Measurements from ENCODE around the gene LARP4. TPM values are rescaled to one million over a fixed set of nuclear protein-coding genes. Genes with fewer than 3 reads are reported as not detected.

Gene LARP4
- total and polyA plus RNA-seq, 8 donors: 6.2 to 38.5 (median 29.6) TPM

- no peaks in the 10 kb centered on the region for H3K9me3 ChIP-seq
- 54 to 55% methylated on average over 6 of the region's 6 CpGs for WGBS, 2 donors
- no peaks in the 10 kb centered on the region for H3K36me3 ChIP-seq
- H3K4me1 ChIP-seq: peaks cover 10 to 41% (median 14%) of the 10 kb centered on the region in 3 donors
- ATAC-seq (no peak), DNase-seq (no peak), FAIRE-seq (no peak)
- H3K4me3 ChIP-seq: no peak overlapping the region
- no peak overlapping the region for H3K27ac ChIP-seq
- no peaks in the 10 kb centered on the region for H3K27me3 ChIP-seq
- TF ChIP-seq, protein P1, sequence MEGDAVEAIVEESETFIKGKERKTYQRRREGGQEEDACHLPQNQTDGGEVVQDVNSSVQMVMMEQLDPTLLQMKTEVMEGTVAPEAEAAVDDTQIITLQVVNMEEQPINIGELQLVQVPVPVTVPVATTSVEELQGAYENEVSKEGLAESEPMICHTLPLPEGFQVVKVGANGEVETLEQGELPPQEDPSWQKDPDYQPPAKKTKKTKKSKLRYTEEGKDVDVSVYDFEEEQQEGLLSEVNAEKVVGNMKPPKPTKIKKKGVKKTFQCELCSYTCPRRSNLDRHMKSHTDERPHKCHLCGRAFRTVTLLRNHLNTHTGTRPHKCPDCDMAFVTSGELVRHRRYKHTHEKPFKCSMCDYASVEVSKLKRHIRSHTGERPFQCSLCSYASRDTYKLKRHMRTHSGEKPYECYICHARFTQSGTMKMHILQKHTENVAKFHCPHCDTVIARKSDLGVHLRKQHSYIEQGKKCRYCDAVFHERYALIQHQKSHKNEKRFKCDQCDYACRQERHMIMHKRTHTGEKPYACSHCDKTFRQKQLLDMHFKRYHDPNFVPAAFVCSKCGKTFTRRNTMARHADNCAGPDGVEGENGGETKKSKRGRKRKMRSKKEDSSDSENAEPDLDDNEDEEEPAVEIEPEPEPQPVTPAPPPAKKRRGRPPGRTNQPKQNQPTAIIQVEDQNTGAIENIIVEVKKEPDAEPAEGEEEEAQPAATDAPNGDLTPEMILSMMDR (IDR thresholded peaks at IDR 0.05): no peak
- intact Hi-C loops (cut with DNase I): loop anchor here in 1 of 3 donors (5.0 kb wide), 1 partner anchor 129 kb away; no protein-coding TSS in a partner anchor
These were observed 107.7 kb downstream of the LARP4 start for GRCh38 chr12:50508414-50508813.

- Histone ChIP-seq H3K27me3 (no peaks in the 10 kb centered on the region), H3K4me3 (no peak overlapping the region), H3K9me3 (no peaks in the 10 kb centered on the region), H3K4me1 (peaks cover 10 to 41% (median 14%) of the 10 kb centered on the region in 3 donors), H3K27ac (no peak overlapping the region), H3K36me3 (no peaks in the 10 kb centered on the region)
- 51 to 54% methylated on average over 7 of the region's 7 CpGs for WGBS, 2 donors
- no peak for DNase-seq
- intact Hi-C loops (cut with DNase I): loop anchor here in 1 of 3 donors (5.0 kb wide), 1 partner anchor 128 kb away; no protein-coding TSS in a partner anchor
- TF ChIP-seq, protein P1 (IDR thresholded peaks at IDR 0.05): no peak
- ATAC-seq: no peak
- no peak for FAIRE-seq
These were observed 108.4 kb downstream of the LARP4 start for GRCh38 chr12:50508970-50509663.

GRCh38 chr12:50514526-50515276 lies 114.0 kb downstream of the LARP4 start:
- Histone ChIP-seq H3K4me3 (no peak overlapping the region), H3K4me1 (peaks cover 6 to 33% (median 7%) of the 10 kb centered on the region in 3 donors), H3K9me3 (no peaks in the 10 kb centered on the region), H3K36me3 (no peaks in the 10 kb centered on the region), H3K27ac (no peak overlapping the region), H3K27me3 (no peaks in the 10 kb centered on the region)
- intact Hi-C loops (cut with DNase I): no loop called here
- peak in 3 of 4 donors; percentile 24 to 73 (median 67) for ATAC-seq
- no peak for FAIRE-seq
- TF ChIP-seq, protein P1 (IDR thresholded peaks at IDR 0.05): no peak
- WGBS, 2 donors: 80 to 85% methylated on average over 4 of the region's 4 CpGs
- DNase-seq: no peak

DNA sequence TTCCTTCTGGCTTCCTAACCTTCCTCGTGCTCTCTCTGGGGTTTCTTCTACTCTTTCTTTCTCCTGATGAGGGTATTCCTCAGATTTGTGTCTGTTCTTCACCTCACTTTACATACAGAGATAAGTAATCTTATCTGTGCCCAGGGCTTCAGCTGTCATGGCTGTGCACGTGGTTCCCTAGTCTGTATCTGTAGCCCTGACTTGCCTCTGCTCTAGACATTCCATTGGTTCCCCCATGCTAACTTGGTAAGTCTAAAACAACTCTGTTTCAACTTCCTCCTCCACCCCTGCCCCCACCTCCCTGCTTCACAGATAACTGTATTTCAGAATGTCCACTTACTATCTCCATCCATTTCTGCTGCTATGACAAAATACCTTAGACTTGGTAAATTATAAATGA lies 114.9 kb downstream of the LARP4 start:
- no peak for DNase-seq
- TF ChIP-seq, protein P1 (IDR thresholded peaks at IDR 0.05): no peak
- intact Hi-C loops (cut with DNase I): no loop called here
- no peak overlapping the region for H3K27ac ChIP-seq
- 56 to 61% methylated on average over 2 of the region's 2 CpGs for WGBS, 2 donors
- H3K36me3 ChIP-seq: no peaks in the 10 kb centered on the region
- no peaks in the 10 kb centered on the region for H3K27me3 ChIP-seq
- peak in 1 of 4 donors; percentile 35 for ATAC-seq
- no peaks in the 10 kb centered on the region for H3K9me3 ChIP-seq
- FAIRE-seq: no peak
- peaks cover 0 to 29% (median 0%) of the 10 kb centered on the region in 3 donors for H3K4me1 ChIP-seq
- H3K4me3 ChIP-seq: no peak overlapping the region

Data from pancreas (tissue), 10 donors.